Loucy (cell line): Measurements from ENCODE around the gene MYL2.

Experiments
- CTCF ChIP-seq: fragments of 200-600 bp; sonication (generic); conservative IDR thresholded peaks from 2 replicates; pipeline ENCODE4 v1.5.1; 2014; ENCODE audit warnings: mild to moderate bottlenecking, antibody characterized with exemption, low read length
- EZH2phosphoT487 ChIP-seq: fragments of 200-600 bp; IDR thresholded peaks from 2 replicates; pipeline ENCODE4 v1.6.1; 2018; ENCODE audit warnings: antibody characterized with exemption, mild to moderate bottlenecking, moderate library complexity, borderline replicate concordance

GRCh38 chr12:110923692-110924334 is 3.4 kb upstream of the MYL2 start:
- TF ChIP-seq CTCF (no peak), EZH2phosphoT487 (no peak)
